ENCODE results near the gene RANBP3.
A peak's percentile ranks its signal among the peaks of the same experiment; 100 is the strongest.

The RANBP3 gene

GRCh38 chr19:5932146-5932545 lies 45.8 kb downstream of the RANBP3 start:
- Mint-ChIP-seq H3K27me3 (no peaks in the 10 kb centered on the region), H3K36me3 (peaks cover 43 to 54% of the 10 kb centered on the region in 2 donors), H3K27ac (no peak overlapping the region), H3K4me3 (no peak overlapping the region), H3K4me1 (peaks cover 13 to 14% of the 10 kb centered on the region in 2 donors), H3K9me3 (no peaks in the 10 kb centered on the region)
- ATAC-seq (replicated peaks) (no peak), DNase-seq (no peak)

DNA sequence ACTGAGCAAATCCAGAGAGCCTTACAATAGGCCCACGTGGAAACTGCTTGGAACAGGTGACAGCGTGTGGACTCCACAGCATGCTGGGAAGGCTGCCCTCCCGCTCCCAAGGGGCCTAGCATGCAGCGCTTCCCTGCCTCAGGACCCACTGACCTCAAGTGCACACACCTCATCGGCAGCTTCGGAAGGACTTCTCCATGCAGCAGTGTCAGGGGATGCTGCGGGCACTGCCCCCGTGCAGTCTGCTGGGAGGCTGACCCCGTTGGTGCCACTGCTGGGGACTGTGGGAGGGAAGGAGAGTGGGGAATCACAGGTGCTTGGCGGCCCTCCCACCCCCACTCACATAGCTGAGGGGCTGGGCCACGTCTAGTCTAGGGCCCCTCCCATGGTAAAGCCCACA lies 46.7 kb downstream of the RANBP3 start:
- Mint-ChIP-seq H3K4me3 (no peak overlapping the region), H3K27ac (no peak overlapping the region), H3K27me3 (no peaks in the 10 kb centered on the region), H3K36me3 (peaks cover 40 to 50% of the 10 kb centered on the region in 2 donors), H3K4me1 (peaks cover 13 to 15% of the 10 kb centered on the region in 2 donors), H3K9me3 (no peaks in the 10 kb centered on the region)
- DNase-seq, result no peak
- ATAC-seq (replicated peaks), result no peak

DNA sequence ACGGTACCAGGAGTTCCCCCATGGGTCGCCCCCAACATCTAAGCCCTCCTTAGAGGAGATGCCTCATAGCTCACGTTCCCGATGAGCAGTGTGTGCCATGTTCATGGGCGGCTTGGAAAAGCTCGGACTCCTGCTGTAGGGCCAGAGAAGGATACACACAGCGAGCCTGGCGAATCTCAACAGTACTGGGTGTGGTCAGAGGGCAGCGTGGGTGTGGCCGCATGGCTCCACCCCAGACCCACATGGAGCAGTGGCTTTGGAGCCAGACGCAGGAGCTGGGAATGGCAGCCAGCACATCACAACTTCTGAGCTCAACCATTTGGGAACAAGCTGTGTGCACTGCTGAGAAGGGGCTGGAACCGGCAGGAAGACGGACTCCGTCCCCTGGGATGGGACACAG lies 48.3 kb downstream of the RANBP3 start:
- H3K27ac Mint-ChIP-seq, result no peak overlapping the region
- H3K4me3 Mint-ChIP-seq, result no peak overlapping the region
- no peaks in the 10 kb centered on the region for H3K27me3 Mint-ChIP-seq
- ATAC-seq (replicated peaks) (no peak), DNase-seq (no peak)
- peaks cover 13 to 14% of the 10 kb centered on the region in 2 donors for H3K4me1 Mint-ChIP-seq
- H3K9me3 Mint-ChIP-seq, result no peaks in the 10 kb centered on the region
- peaks cover 38 to 50% of the 10 kb centered on the region in 2 donors for H3K36me3 Mint-ChIP-seq

DNA sequence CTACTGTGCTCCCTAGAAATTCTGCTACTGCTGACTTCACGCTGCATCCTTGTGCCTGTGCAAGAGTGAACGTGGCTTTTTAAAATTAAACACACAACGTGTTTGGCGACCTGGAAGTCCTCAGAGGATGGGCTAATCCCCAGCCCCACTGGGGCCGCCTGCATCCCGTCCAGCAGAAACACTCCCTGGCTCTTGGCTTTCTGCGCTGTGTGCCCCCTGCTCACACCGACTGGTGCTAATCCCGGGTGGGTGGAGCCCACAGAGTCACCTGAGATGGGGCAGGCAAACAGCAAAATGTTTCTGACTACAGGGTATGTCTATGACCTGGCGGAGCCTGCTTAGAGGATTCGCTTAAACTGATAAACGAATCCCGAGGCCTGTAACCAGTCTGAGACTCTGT lies 48.8 kb downstream of the RANBP3 start:
- H3K4me3 Mint-ChIP-seq, result no peak overlapping the region
- H3K9me3 Mint-ChIP-seq, result no peaks in the 10 kb centered on the region
- DNase-seq (no peak), ATAC-seq (replicated peaks) (no peak)
- H3K27ac Mint-ChIP-seq, result peak overlapping the region; percentile 63
- H3K27me3 Mint-ChIP-seq, result no peaks in the 10 kb centered on the region
- H3K36me3 Mint-ChIP-seq, result peaks cover 38 to 51% of the 10 kb centered on the region in 2 donors
- H3K4me1 Mint-ChIP-seq, result peaks cover 12 to 13% of the 10 kb centered on the region in 2 donors

DNA sequence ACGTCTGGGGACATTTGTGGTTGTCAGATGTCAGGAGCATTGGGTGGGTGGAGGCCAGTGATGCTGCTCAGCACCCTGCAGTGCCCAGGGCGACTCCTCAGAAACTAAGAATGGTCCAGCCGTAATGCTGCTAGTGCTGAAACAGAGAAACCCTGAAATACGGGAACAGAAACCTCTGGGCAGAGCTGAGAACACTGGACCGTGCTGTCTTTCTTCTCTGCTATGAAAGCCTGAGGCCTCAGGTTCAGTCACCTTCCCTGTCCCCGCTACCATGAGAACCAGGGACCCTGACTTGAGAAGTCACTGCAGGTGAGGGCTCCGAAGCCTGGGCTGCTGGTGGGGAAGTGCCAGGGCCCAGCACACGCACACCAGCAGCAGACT lies 50.5 kb downstream of the RANBP3 start:
- Mint-ChIP-seq H3K9me3 (no peaks in the 10 kb centered on the region), H3K4me1 (peaks cover 13 to 14% of the 10 kb centered on the region in 2 donors), H3K36me3 (peaks cover 45 to 58% of the 10 kb centered on the region in 2 donors), H3K27me3 (no peaks in the 10 kb centered on the region), H3K4me3 (no peak overlapping the region), H3K27ac (peak overlapping the region; percentile 20)
- DNase-seq, result peak; percentile 48
- ATAC-seq (replicated peaks), result peak; percentile 96 to 97

DNA sequence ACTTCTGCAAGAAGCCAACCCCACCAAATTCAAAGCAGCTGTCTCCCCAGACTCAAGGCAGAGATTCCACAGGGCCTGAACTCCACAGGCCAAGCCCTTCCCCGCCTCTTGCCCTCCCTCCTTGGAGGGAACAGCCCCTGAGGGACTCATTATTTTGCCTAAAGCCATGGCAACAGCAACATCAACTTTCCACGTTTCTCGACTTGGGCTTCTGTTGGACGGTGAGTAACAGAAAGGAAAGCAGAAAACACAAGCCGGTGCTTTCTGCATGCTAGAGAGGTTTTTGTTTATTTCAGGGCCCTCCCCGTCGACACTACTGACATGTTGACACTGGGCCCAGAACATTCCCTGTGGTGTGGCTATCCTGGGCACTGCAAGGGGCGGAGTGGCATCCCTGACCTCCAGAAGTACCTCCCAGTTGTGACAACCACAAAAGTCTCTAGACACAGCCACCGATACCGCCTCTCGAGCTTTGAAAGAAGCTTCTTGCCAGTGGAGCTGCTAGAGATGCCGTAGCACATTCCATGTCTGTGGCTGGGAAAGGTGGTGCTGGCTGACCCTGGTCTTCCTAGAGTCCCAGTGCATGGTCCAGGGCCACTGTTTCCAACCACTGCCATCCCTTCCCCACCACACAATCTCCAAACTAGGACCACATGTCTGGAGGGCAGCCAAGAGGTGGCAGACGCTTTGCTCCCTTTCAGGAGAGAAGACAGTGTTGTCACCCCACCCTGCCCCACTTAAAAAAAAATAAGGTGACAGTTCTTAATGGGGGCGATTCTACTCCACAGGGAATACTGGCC lies 51.1 kb downstream of the RANBP3 start:
- Mint-ChIP-seq H3K4me3 (no peak overlapping the region), H3K27ac (peak overlapping the region; percentile 65)

DNA sequence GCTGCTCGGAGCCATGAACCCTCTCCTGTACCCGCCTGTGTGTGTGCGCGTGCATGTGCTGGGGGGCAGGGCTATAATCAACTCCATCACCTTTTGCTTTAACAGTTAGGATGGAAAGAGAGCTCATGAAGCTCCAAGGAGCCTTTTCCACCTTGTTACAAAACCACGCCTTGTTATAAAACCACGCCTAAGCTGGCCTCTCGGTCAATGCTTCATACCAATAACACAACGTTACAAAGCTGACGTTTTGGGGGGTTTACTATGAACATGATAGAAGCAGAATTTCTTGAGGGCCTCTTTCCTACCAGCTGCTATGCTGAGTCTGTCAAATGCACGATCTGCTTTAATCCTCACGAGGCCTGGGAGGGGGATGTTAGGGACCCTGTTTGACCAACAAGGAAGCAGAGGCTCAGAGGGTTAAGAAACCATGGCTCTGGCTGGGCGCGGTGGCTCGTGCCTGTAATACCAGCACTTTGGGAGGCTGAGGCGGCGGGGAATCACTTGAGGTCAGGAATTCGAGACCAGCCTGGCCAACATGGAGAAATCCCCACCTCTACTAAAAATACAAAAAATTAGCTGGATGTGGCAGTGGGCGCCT lies 52.0 kb downstream of the RANBP3 start:
- Mint-ChIP-seq H3K9me3 (no peaks in the 10 kb centered on the region), H3K36me3 (peaks cover 41 to 54% of the 10 kb centered on the region in 2 donors), H3K4me3 (no peak overlapping the region), H3K4me1 (peaks cover 13 to 14% of the 10 kb centered on the region in 2 donors), H3K27me3 (no peaks in the 10 kb centered on the region), H3K27ac (no peak overlapping the region)
- no peak for ATAC-seq (replicated peaks)
- DNase-seq, result no peak

More for the DNA sequence above, 51.1 kb downstream of the RANBP3 start:
- no peaks in the 10 kb centered on the region for H3K27me3 Mint-ChIP-seq
- no peaks in the 10 kb centered on the region for H3K9me3 Mint-ChIP-seq
- ATAC-seq (replicated peaks) (no peak), DNase-seq (no peak)
- peaks cover 13 to 14% of the 10 kb centered on the region in 2 donors for H3K4me1 Mint-ChIP-seq
- peaks cover 46 to 58% of the 10 kb centered on the region in 2 donors for H3K36me3 Mint-ChIP-seq

GRCh38 chr19:5923356-5923755 lies 54.6 kb downstream of the RANBP3 start:
- Mint-ChIP-seq H3K27ac (no peak overlapping the region), H3K4me3 (no peak overlapping the region), H3K9me3 (no peaks in the 10 kb centered on the region), H3K27me3 (no peaks in the 10 kb centered on the region), H3K36me3 (peaks cover 47 to 52% of the 10 kb centered on the region in 2 donors), H3K4me1 (peaks cover 12 to 13% of the 10 kb centered on the region in 2 donors)
- DNase-seq (no peak), ATAC-seq (replicated peaks) (no peak)

- no peak overlapping the region for H3K4me3 Mint-ChIP-seq
Observed at GRCh38 chr19:5922161-5922545, 55.8 kb downstream of the RANBP3 start.

DNA sequence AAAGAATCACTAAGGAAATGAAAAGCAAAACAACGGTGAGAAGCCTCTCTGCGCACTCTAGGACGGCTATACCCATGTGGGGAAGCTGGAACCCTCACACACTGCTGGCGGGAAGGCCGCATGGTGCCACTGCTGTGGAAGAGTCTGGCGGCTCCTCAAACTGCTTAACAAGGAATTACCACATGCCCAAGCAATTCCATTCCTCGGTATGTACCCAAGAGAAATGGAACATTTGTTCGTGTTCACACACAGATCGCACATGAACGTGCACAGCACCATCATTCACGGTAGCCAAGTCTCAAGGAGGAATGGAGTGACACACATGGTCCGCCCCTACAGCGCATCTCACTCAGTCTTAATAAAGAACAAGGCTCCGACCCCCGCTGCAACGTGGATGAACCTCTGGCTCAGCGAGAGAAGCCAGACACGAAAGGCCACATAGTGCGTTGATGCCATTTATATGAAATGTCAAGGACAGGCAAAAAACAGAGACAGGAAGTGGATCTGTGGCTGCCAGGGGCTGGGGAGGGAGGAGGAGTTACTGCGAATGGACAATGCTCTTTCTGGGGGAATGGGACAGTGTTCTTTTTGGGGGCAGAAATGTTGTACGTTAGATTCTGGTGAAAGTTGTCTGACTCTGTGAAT lies 56.3 kb downstream of the RANBP3 start:
- no peak for DNase-seq
- no peak for ATAC-seq (replicated peaks)
- Mint-ChIP-seq H3K4me1 (peaks cover 0 to 1% of the 10 kb centered on the region in 2 donors), H3K27me3 (no peaks in the 10 kb centered on the region), H3K27ac (no peak overlapping the region), H3K36me3 (peaks cover 45 to 48% of the 10 kb centered on the region in 2 donors), H3K4me3 (no peak overlapping the region), H3K9me3 (no peaks in the 10 kb centered on the region)

More at GRCh38 chr19:5922161-5922545, 55.8 kb downstream of the RANBP3 start:
- H3K4me1 Mint-ChIP-seq, result peaks cover under 1 to 2% of the 10 kb centered on the region in 2 donors
- DNase-seq (no peak), ATAC-seq (replicated peaks) (no peak)
- H3K36me3 Mint-ChIP-seq, result peaks cover 40 to 44% of the 10 kb centered on the region in 2 donors
- H3K27ac Mint-ChIP-seq, result no peak overlapping the region
- no peaks in the 10 kb centered on the region for H3K9me3 Mint-ChIP-seq
- H3K27me3 Mint-ChIP-seq, result no peaks in the 10 kb centered on the region

DNA sequence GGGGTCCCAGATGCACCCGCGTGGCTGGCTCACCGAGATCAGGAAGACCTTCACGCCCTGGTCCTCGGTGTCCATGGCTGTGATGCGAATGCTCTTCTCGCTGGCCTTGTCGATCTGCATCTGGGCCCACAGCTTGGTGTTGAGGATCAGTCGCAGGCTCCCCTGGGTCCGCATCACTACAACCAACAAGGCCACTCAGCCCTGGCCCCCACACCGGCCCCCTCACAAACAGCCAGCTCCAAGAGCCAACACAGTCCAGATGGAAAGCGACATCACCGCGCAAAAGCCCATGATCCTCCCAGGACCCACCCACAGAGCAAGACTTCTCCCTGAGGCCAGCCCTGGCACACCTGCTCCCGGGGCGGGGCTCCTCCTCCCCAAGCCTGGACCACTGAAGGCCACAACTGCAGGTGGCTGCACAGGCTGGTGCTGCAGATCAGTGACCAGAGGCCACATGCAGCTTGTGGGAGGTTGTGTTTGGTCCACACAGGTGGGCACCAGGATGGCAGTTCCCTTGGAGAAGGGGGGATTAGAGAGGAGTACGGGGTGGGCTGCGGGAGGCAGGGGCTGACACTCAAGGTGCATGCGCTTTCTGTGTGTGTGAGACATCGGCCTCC lies 59.4 kb downstream of the RANBP3 start:
- no peaks in the 10 kb centered on the region for H3K9me3 Mint-ChIP-seq
- DNase-seq, result no peak
- no peak for ATAC-seq (replicated peaks)
- H3K4me1 Mint-ChIP-seq, result no peaks in the 10 kb centered on the region
- H3K27ac Mint-ChIP-seq, result peak overlapping the region; percentile 9
- no peak overlapping the region for H3K4me3 Mint-ChIP-seq
- peaks cover 38 to 48% of the 10 kb centered on the region in 2 donors for H3K36me3 Mint-ChIP-seq
- no peaks in the 10 kb centered on the region for H3K27me3 Mint-ChIP-seq

GRCh38 chr19:5917431-5918107 lies 60.4 kb downstream of the RANBP3 start:
- Mint-ChIP-seq H3K4me1 (no peaks in the 10 kb centered on the region), H3K9me3 (no peaks in the 10 kb centered on the region), H3K27me3 (no peaks in the 10 kb centered on the region), H3K27ac (no peak overlapping the region), H3K4me3 (no peak overlapping the region), H3K36me3 (peaks cover 34 to 41% of the 10 kb centered on the region in 2 donors)
- DNase-seq (no peak), ATAC-seq (replicated peaks) (no peak)

DNA sequence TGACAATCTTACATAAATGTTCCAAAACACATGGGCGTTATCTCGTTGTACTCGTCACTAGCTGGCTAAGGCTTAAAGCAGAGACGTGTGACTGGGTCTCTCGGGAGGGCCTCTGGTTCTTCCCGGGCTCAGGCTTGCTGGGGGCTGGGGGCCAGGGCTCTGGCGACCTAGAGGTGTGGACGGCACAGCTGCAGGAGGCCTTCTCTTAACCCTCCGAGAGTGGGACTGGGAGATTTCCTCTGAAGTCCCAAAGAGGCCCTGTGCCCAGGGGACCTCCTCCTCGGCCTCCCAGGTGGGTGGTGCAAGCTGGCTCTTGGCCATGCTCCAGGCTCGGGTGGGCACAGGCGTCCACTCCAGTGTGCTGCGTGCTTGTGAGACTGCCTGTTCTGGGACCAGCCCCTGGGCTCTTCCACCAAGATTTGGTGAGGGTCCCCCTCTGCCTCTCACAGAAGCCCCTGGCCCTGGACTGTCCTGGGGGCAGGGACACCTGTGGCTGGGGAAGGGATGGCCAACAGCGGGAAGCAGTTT lies 61.7 kb downstream of the RANBP3 start:
- peaks cover 30 to 35% of the 10 kb centered on the region in 2 donors for H3K36me3 Mint-ChIP-seq

GRCh38 chr19:5915782-5916165 lies 62.2 kb downstream of the RANBP3 start:
- Mint-ChIP-seq H3K27ac (no peak overlapping the region), H3K4me3 (no peak overlapping the region), H3K4me1 (no peaks in the 10 kb centered on the region), H3K27me3 (no peaks in the 10 kb centered on the region), H3K36me3 (peaks cover 30 to 35% of the 10 kb centered on the region in 2 donors), H3K9me3 (no peaks in the 10 kb centered on the region)
- DNase-seq (no peak), ATAC-seq (replicated peaks) (no peak)

More for the DNA sequence above, 61.7 kb downstream of the RANBP3 start:
- Mint-ChIP-seq H3K27me3 (no peaks in the 10 kb centered on the region), H3K4me1 (no peaks in the 10 kb centered on the region), H3K9me3 (no peaks in the 10 kb centered on the region), H3K4me3 (no peak overlapping the region), H3K27ac (peak overlapping the region; percentile 47)
- ATAC-seq (replicated peaks) (no peak), DNase-seq (no peak)

Data from stimulated activated naive B cell treated with anti-CD40 and anti-IgM and Interleukin-4, amounts not matched to agents 10 μg/mL and 1 μg/mL and 100 μg/mL, for 72 hours (primary cell).